ENCODE measurements around the gene HOATZ. TPM values are rescaled to one million over a fixed set of nuclear protein-coding genes. Genes with fewer than 3 reads are reported as not detected.

HOATZ gene
- total RNA-seq, 1 donor = not detected

- no peaks in the 10 kb centered on the region for H4K20me1 ChIP-seq (ENCODE audit: insufficient read depth, low read length)
- no peaks in the 10 kb centered on the region for H3K36me3 ChIP-seq (ENCODE audit: insufficient read depth, low read length)
- H3K4me2 ChIP-seq (ENCODE audit: insufficient read depth, low read length) = peak overlapping the region; percentile 73
- TF ChIP-seq CTCF (IDR thresholded peaks at IDR 0.05; ENCODE audit: extremely low read depth, low read depth, low read length) = no peak
- no peaks in the 10 kb centered on the region for H3K27me3 ChIP-seq (ENCODE audit: insufficient read depth, low read length)
- H3K4me1 ChIP-seq (ENCODE audit: insufficient read depth, low read length) = peaks cover 29% of the 10 kb centered on the region
- peak overlapping the region; percentile 83 for H2AFZ ChIP-seq (ENCODE audit: low read length)
- DNase-seq (ENCODE audit: insufficient read length, low spot score, missing footprints) = peak; percentile 93
- no peaks in the 10 kb centered on the region for H3K9me3 ChIP-seq (ENCODE audit: low read depth, low read length)
- H3K27ac ChIP-seq (ENCODE audit: low read depth, low read length) = peak overlapping the region; percentile 81
- no peaks in the 10 kb centered on the region for H3K79me2 ChIP-seq (ENCODE audit: insufficient read depth, low read length)
- peak overlapping the region; percentile 37 for H3K4me3 ChIP-seq (ENCODE audit: insufficient read depth, low read length)
Measured at GRCh38 chr11:111531687-111532364, 17.2 kb downstream of the HOATZ start.

- TF ChIP-seq CTCF (IDR thresholded peaks at IDR 0.05; ENCODE audit: extremely low read depth, low read depth, low read length) = no peak
- Histone ChIP-seq H2AFZ (ENCODE audit: low read length) (no peak overlapping the region), H3K27ac (ENCODE audit: low read depth, low read length) (no peak overlapping the region), H3K9me3 (ENCODE audit: low read depth, low read length) (no peaks in the 10 kb centered on the region), H3K27me3 (ENCODE audit: insufficient read depth, low read length) (no peaks in the 10 kb centered on the region), H3K4me3 (ENCODE audit: insufficient read depth, low read length) (no peak overlapping the region), H3K4me2 (ENCODE audit: insufficient read depth, low read length) (peak overlapping the region; percentile 73), H3K79me2 (ENCODE audit: insufficient read depth, low read length) (no peaks in the 10 kb centered on the region), H3K36me3 (ENCODE audit: insufficient read depth, low read length) (no peaks in the 10 kb centered on the region), H4K20me1 (ENCODE audit: insufficient read depth, low read length) (no peaks in the 10 kb centered on the region), H3K4me1 (ENCODE audit: insufficient read depth, low read length) (peaks cover 24% of the 10 kb centered on the region)
- no peak for DNase-seq (ENCODE audit: insufficient read length, low spot score, missing footprints)
Measured at GRCh38 chr11:111532365-111532709, 17.8 kb downstream of the HOATZ start.

GRCh38 chr11:111535281-111535680 is 20.7 kb downstream of the HOATZ start:
- no peak for TF ChIP-seq CTCF (IDR thresholded peaks at IDR 0.05; ENCODE audit: extremely low read depth, low read depth, low read length)
- H3K4me2 ChIP-seq (ENCODE audit: insufficient read depth, low read length) = no peak overlapping the region
- no peak for DNase-seq (ENCODE audit: insufficient read length, low spot score, missing footprints)
- H3K9me3 ChIP-seq (ENCODE audit: low read depth, low read length) = no peaks in the 10 kb centered on the region
- peaks cover 24% of the 10 kb centered on the region for H3K4me1 ChIP-seq (ENCODE audit: insufficient read depth, low read length)
- no peak overlapping the region for H2AFZ ChIP-seq (ENCODE audit: low read length)
- H3K36me3 ChIP-seq (ENCODE audit: insufficient read depth, low read length) = no peaks in the 10 kb centered on the region
- no peak overlapping the region for H3K4me3 ChIP-seq (ENCODE audit: insufficient read depth, low read length)
- no peak overlapping the region for H3K27ac ChIP-seq (ENCODE audit: low read depth, low read length)
- H3K79me2 ChIP-seq (ENCODE audit: insufficient read depth, low read length) = no peaks in the 10 kb centered on the region
- H3K27me3 ChIP-seq (ENCODE audit: insufficient read depth, low read length) = no peaks in the 10 kb centered on the region
- H4K20me1 ChIP-seq (ENCODE audit: insufficient read depth, low read length) = no peaks in the 10 kb centered on the region

GRCh38 chr11:111537336-111537860 is 22.8 kb downstream of the HOATZ start:
- H3K27ac ChIP-seq (ENCODE audit: low read depth, low read length) = no peak overlapping the region
- DNase-seq (ENCODE audit: insufficient read length, low spot score, missing footprints) = no peak
- H3K27me3 ChIP-seq (ENCODE audit: insufficient read depth, low read length) = no peaks in the 10 kb centered on the region
- no peaks in the 10 kb centered on the region for H3K9me3 ChIP-seq (ENCODE audit: low read depth, low read length)
- H3K79me2 ChIP-seq (ENCODE audit: insufficient read depth, low read length) = peaks cover 7% of the 10 kb centered on the region
- TF ChIP-seq CTCF (IDR thresholded peaks at IDR 0.05; ENCODE audit: extremely low read depth, low read depth, low read length) = no peak
- H3K4me2 ChIP-seq (ENCODE audit: insufficient read depth, low read length) = no peak overlapping the region
- no peak overlapping the region for H2AFZ ChIP-seq (ENCODE audit: low read length)
- H3K36me3 ChIP-seq (ENCODE audit: insufficient read depth, low read length) = no peaks in the 10 kb centered on the region
- H4K20me1 ChIP-seq (ENCODE audit: insufficient read depth, low read length) = no peaks in the 10 kb centered on the region
- H3K4me1 ChIP-seq (ENCODE audit: insufficient read depth, low read length) = peaks cover 18% of the 10 kb centered on the region
- no peak overlapping the region for H3K4me3 ChIP-seq (ENCODE audit: insufficient read depth, low read length)
